ENCODE results near the gene APOL4.
"Not testable (repeated sequence)": the region's sequence is repeated elsewhere in the genome, so short reads cannot be mapped to it uniquely, and the experiment has no call there.

APOL4 gene

DNA sequence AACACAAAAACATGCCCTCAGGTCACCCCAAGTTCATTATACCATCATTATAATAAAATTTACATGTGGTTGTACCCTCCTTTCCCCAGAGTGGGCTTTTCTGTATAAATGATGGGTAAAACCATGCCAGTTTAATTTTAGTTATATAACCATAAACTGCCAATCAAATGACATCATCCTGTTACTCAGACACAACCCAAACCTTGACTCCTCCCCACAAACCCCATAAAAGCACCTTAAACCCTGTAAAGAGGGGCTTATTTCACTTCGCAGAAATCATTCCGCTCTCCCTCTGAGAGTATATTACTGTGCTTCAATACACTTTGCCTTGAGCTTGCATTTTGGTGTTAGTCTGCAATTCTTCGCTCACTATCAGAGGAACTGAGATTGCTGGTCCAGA, 35.5 kb downstream of the APOL4 start:
- TF ChIP-seq CTCF (IDR thresholded peaks at IDR 0.05): no peak
- Histone ChIP-seq H3K27ac (no peak overlapping the region), H3K4me3 (no peak overlapping the region)
- no peak for DNase-seq (ENCODE audit: low spot score)

DNA sequence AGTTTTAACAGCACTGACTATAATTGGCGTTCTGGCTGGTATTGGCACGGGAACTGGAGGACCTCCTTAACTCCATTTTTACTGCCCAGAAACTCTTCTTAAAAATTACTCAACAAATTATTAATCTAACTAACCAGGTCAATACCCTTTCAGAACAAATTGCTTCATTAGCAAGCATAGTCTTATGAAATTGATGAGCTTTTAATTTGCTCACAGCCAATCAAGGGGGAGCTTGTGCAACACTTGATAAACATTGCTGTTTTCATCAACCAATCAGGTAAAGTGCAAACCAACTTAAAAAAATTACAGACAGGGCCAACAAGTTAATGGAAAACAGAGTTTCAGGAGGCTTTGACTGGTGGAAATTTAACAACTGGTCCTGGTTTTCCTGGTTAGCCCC, 36.5 kb downstream of the APOL4 start:
- peak overlapping the region in 1 of 2 donors; percentile 49 for H3K27ac ChIP-seq
- TF ChIP-seq CTCF (IDR thresholded peaks at IDR 0.05): no peak
- H3K4me3 ChIP-seq: no peak overlapping the region
- no peak for DNase-seq (ENCODE audit: low spot score)

DNA sequence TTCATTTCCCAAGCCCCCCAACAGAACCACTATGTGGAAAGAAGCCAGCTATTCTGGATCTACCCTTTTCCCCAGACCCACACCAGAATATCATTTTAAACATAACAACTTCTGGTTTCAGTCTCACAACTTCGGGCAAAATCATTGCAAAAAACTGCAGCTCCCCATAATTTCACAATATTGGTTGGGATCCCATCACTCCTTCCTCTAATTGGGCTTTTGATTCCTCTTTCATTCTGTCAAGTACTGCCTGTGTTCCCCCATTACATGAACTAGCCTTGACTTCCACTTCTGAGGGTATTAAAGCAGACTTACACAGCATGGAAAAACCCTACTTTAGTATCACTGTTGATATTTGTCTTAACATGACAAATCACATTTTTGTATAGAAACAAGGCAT, 37.0 kb downstream of the APOL4 start:
- TF ChIP-seq CTCF (IDR thresholded peaks at IDR 0.05): no peak
- no peak for DNase-seq (ENCODE audit: low spot score)
- Histone ChIP-seq H3K27ac (peak overlapping the region in 1 of 2 donors; percentile 49), H3K4me3 (no peak overlapping the region)

DNA sequence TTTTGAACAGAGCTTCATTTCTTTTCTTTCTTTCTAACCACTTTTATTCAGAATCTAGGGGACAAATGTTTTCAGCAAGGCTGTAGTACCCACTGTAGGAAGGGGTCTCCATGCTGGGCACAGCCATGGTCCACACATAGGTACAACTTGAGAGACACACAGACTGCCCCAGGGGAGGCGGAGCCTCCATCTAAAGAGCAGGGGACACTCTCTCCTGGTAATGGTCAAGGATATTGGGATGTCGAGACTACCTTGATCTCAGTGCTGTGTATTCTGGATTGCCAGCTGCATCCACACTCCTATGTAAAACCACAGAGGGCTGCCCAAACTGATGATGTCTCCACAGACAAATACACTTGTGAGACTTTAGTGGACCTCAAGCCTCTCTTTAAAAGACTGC, 38.1 kb downstream of the APOL4 start:
- no peak for TF ChIP-seq CTCF (IDR thresholded peaks at IDR 0.05)
- Histone ChIP-seq H3K4me3 (no peak overlapping the region), H3K27ac (no peak overlapping the region)
- no peak for DNase-seq (ENCODE audit: low spot score)

DNA sequence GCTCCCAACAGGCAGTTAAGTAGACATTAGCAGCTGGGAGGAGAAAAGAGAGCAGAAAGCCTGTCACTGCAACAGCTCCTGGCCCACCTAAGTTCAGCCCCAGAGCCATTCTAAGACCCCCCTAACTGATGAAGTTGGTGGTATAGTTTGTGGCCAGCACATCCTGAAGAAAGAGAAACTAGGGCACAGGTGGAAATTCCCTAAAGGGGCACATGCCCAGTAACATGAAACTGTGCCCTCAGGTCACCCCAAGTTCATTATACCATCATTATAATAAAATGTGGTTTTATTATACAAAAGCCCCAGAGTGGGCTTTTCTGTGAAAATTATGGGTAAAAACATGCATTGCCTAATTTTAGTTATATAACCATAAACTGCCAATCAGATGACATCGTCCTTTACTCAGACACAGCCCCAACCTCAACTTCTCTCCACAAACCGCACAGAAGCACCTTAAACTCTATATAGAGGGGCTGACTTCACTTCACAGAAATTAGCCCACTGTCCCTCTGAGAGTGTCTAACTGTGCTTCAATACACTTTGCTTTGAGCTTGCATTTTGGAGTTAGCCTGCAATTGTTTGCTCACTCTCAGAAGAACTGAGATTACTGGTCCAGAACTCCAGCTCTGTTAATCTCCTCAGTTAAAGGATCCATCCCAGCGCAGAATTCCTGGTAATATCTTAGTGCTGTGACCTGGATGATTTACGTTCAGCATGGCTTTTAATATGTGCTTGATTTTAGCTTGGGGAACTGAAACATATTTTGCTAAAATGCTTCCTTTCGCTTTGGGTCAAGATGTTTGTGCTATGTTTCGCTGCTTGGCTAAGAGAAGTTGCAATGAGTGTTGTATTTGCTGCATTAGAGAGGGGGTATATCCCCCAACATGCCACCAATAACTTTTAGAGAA, 39.2 kb downstream of the APOL4 start:
- DNase-seq (ENCODE audit: low spot score): no peak
- H3K27ac ChIP-seq: peak overlapping the region; percentile 12 to 56
- TF ChIP-seq CTCF (IDR thresholded peaks at IDR 0.05): no peak
- no peak overlapping the region for H3K4me3 ChIP-seq

DNA sequence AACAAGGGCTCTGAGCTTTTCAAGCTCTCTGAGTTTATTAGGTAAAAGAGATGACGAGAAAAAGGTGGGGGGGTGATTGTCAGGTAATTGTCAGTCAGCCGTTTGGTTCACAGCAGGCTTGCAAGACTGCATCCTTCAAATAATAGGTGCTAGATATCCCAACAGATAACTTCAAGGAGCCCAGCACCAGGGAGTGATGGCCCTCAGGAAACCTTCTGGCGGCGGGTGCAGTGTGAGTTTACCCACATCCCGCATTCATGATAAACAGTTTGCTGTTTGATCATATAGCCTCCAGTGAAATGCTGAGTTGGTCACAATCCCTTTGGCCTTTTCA, 39.8 kb downstream of the APOL4 start:
- DNase-seq (ENCODE audit: low spot score); H3K4me3 ChIP-seq: not testable (repeated sequence)
- H3K27ac ChIP-seq: peak overlapping the region in 1 of 2 donors; percentile 56

- no peak for TF ChIP-seq CTCF (IDR thresholded peaks at IDR 0.05)
- DNase-seq (ENCODE audit: low spot score): peak; percentile 85
- H3K27ac ChIP-seq: peak within 1 kb of the TSS; percentile 75 to 80
- H3K4me3 ChIP-seq: peak within 1 kb of the TSS; percentile 73
Measured at GRCh38 chr22:36160499-36160942, 41.1 kb downstream of the APOL4 start, which contains the start of gene APOL3. TSS of gene APOL3 (minus strand) at chr22:36160755. CDS start at chr22:36149055, 11,700 bp downstream.

Data from coronary artery (tissue), 2 donors.